ENCODE measurements around the gene EXO1. TPM values are rescaled to one million over a fixed set of nuclear protein-coding genes. Genes with fewer than 3 reads are reported as not detected.

The EXO1 gene
- total and polyA plus RNA-seq, 9 of the 15 experiments (the other 6 are each of a cell fraction or from before 2014, with no cell fraction given): 36.0 to 125 (median 83.9) TPM

- Histone ChIP-seq H3K4me1 (replicated peaks in 1 of 2; ENCODE audit: control insufficient read depth in 2 of 2, insufficient read depth in 2 of 2, low read length in 2 of 2) (no peaks in the 10 kb centered on the region), H3K27ac (ENCODE audit: extremely low read depth, low read depth, low read length) (no peak overlapping the region), H3K9ac (ENCODE audit: insufficient read depth in 1 of 2, low read depth in 2 of 2, low read length in 2 of 2) (no peak overlapping the region), H3K36me3 (ENCODE audit: control insufficient read depth, insufficient read depth, low read length) (no peaks in the 10 kb centered on the region), H3K9me1 (ENCODE audit: control insufficient read depth, insufficient read depth, low read length) (no peaks in the 10 kb centered on the region), H3K9me3 (replicated peaks; ENCODE audit: control insufficient read depth, insufficient read depth, low read depth, low read length) (no peaks in the 10 kb centered on the region), H3K79me2 (ENCODE audit: control insufficient read depth, insufficient read depth, low read length) (no peaks in the 10 kb centered on the region), H2AFZ (ENCODE audit: low read depth, low read length) (no peak overlapping the region), H3K27me3 (ENCODE audit: control insufficient read depth in 2 of 2, insufficient read depth in 2 of 2, low read length in 2 of 2) (no peaks in the 10 kb centered on the region), H3K4me3 (no peak overlapping the region), H4K20me1 (replicated peaks; ENCODE audit: control insufficient read depth, insufficient read depth, low read length) (no peaks in the 10 kb centered on the region), H3K4me2 (ENCODE audit: insufficient read depth, low read length) (no peak overlapping the region)
- no peak for DNase-seq (ENCODE audit: extremely low read depth in 1 of 4, low spot score in 3 of 4)
- WGBS (ENCODE audit: insufficient coverage, low coverage, missing lambda C conversion rate): 18% methylated on average over 5 of the region's 5 CpGs
- POLR2A ChIA-PET: interaction anchor here (0.9 kb wide), 1 partner anchor 17 kb away, joined by 3 read pairs; no protein-coding TSS in a partner anchor
- CTCF ChIA-PET (ENCODE audit: low intra/inter-chr PET ratio): interaction anchor here (0.9 kb wide), 1 partner anchor 115 kb away, joined by 3 read pairs; no protein-coding TSS in a partner anchor
- FAIRE-seq: peak; percentile 23
- no TSS peak for BruUV-seq (replicated peaks)
- peak; percentile 41; the same call in 1 of the 3 replicates for ATAC-seq
- no peak for TF ChIP-seq RBM17 (IDR thresholded peaks at IDR 0.05; ENCODE audit: borderline replicate concordance, low read depth, low read length)
- no peak for TF ChIP-seq SIX5 (IDR thresholded peaks at IDR 0.05; ENCODE audit: borderline replicate concordance in 1 of 2, insufficient read depth in 1 of 2, low read depth in 1 of 2, low read length in 2 of 2)
- TF ChIP-seq ZNF551 (CRISPR knock-in tag; IDR thresholded peaks at IDR 0.05): no peak
- TF ChIP-seq PHF8 (IDR thresholded peaks at IDR 0.05; ENCODE audit: borderline replicate concordance, low read length): no peak
- TF ChIP-seq BCLAF1 (IDR thresholded peaks at IDR 0.05; ENCODE audit: borderline replicate concordance in 1 of 2, control insufficient read depth in 1 of 2, low read depth in 2 of 2, low read length in 1 of 2): no peak
- intact Hi-C loops (cut with micrococcal nuclease): no loop called here
- in situ Hi-C loops (cut with MboI): no loop called here
Observed at GRCh38 chr1:241902391-241903065, 54.5 kb downstream of the EXO1 start.
